GM10266 (cell line): Measurements from ENCODE around the gene KIFC3.

Experiments used
- DNase-seq: peaks from one replicate; pipeline ENCODE4 v3.0.0; 2012; ENCODE audit errors: extremely low spot score
- TF ChIP-seq, protein P1 (sequence below): IDR thresholded peaks from 2 replicates; pipeline ENCODE4 v1.5.1; 2012; ENCODE audit warnings: mild to moderate bottlenecking, low read depth; ENCODE audit not compliant: control insufficient read depth, insufficient read depth; ENCODE audit errors: missing control alignments

KIFC3 gene

DNA sequence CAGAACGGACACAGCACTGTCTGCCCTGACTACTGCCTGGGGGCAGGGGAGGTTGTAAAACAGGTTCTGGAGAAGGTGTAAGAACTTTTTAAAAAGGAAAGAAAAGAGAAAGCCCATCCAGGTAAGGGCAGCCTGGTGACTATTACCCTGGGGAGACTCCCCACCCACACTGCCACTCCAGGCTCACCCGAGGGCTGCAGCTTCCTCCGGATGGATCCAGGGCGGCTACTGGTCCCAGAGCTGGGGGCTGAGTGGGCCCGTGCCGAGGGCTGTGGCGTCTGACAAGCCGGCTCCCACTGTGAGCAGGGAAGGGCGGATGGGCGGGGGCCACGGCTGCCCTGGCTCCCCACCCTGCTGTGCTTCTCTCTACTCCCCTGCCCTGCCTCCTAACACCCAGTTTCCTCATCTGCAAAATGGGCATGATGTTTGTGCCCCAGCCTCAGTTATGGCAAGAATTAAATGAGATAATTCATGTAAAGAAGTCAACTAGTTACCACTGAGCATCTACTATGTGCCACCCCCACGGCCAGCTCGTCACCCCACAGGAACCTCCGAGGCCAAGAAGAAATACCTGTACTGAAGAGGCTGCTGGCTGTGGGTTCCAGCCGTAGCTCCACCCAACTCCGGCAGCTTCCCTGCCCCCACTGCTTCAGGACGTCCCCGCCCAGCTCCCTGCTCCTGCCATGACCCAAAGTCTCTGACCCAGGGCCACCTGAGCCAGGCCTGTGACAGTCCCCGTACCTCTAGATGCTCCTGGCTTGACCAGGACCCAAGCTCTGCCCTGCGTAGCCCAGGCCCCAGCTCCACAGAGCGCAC, 42.5 kb downstream of the KIFC3 start:
- TF ChIP-seq, protein P1, sequence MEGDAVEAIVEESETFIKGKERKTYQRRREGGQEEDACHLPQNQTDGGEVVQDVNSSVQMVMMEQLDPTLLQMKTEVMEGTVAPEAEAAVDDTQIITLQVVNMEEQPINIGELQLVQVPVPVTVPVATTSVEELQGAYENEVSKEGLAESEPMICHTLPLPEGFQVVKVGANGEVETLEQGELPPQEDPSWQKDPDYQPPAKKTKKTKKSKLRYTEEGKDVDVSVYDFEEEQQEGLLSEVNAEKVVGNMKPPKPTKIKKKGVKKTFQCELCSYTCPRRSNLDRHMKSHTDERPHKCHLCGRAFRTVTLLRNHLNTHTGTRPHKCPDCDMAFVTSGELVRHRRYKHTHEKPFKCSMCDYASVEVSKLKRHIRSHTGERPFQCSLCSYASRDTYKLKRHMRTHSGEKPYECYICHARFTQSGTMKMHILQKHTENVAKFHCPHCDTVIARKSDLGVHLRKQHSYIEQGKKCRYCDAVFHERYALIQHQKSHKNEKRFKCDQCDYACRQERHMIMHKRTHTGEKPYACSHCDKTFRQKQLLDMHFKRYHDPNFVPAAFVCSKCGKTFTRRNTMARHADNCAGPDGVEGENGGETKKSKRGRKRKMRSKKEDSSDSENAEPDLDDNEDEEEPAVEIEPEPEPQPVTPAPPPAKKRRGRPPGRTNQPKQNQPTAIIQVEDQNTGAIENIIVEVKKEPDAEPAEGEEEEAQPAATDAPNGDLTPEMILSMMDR = no peak
- no peak for DNase-seq

DNA sequence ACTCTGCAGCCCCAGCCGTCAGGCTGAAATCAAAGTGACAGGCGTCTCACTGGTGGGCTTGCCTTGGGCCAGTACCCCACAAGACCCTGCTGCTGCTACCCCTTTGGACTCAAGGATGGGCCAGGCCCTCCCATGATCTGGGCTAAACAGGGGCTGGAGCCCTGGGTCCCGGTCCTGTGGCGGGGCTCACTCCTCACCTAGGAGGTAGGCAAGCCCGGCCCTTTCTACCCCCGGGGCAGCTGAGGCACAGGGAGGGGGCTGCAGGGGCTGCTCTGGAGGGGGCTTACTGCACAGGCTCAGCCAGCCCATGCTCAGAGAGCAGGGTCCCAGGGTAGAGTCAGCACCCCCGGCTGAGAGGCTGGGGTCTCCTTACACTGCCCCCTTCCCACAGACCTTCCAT, 43.2 kb downstream of the KIFC3 start:
- no peak for DNase-seq

DNA sequence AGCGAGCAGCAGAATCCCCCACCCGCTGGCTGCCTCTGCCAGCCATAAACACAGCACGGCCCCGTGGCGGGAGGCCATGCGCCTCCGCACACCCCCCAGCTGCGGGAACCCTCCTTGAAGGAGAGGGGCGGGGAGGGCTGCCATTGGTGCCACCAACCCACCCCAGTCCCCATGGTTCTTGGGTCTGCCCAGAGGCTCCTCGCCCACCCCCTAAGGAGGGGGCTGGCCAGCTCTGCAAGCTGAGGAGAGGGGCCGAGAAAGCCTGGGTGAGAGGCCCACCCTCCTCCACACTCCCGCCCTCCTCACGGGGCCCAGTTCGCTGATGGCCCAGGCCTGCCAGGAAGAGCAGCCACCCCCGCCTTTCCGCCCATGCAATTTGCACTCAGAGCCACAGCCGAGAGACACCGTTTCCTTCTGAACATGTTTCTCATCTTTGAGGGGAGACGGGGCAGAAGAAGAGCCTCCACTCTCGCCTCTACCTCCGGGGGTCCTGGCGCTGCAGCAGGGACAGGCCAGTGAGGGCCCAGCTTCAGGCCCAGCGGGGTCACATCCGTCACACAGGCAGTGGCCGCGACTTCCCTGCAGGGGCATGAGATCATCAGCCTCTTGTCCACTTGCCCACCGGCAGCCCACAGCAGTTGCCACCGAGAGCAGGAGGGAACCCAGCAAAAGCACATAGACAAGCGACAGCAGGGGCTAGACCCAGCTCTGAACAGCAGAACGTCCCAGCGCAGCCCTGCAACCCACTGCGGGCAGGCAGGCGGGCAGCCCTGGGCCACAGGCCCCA, 43.8 kb downstream of the KIFC3 start:
- TF ChIP-seq, protein P1 = no peak
- DNase-seq = no peak

More for the DNA sequence above, 43.2 kb downstream of the KIFC3 start:
- TF ChIP-seq, protein P1 = no peak

DNA sequence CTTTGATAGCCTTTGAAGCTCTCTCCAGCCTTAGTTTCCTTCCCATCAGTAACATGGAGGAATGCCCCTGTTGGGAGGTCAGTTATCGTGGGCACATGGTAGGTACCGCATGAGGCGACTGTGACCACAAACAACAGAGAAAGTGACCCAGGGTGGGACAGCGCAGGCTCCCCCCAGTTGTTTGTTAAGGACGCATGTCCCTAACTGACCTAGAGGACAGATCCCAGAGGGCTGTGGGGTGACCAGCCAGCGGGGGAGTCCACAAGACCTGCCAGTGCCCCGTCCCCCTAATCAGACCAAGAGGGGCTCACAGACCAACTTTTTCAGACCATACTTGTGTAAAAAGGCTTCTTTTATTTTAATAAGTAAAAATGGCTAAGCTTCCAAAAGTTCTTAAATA, 44.4 kb downstream of the KIFC3 start:
- no peak for DNase-seq
- TF ChIP-seq, protein P1 = no peak

DNA sequence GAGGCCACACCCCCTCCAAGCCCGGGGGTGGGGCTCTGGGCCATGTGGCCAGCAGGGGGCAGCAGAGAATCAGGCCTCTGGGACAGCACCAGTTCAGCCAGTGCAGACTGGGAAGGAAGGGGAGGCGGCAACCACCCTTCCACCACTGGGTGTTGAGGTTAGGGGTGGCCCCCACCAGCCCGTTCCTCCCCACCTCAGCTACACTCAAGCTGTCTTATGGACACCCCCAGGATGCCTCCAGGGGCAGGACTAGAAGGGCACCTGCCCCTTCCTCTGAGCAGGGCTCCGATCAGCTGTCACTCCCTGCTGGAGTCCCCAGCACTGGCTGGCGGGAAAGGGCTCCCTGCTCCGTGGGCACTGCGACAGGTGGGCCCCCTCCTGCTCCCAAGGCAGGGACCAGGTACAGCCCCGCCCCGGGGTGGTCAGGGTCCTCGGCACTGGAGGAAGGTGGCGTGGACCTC, 44.9 kb downstream of the KIFC3 start:
- TF ChIP-seq, protein P1 = peak; percentile 94
- DNase-seq = peak; percentile 96

DNA sequence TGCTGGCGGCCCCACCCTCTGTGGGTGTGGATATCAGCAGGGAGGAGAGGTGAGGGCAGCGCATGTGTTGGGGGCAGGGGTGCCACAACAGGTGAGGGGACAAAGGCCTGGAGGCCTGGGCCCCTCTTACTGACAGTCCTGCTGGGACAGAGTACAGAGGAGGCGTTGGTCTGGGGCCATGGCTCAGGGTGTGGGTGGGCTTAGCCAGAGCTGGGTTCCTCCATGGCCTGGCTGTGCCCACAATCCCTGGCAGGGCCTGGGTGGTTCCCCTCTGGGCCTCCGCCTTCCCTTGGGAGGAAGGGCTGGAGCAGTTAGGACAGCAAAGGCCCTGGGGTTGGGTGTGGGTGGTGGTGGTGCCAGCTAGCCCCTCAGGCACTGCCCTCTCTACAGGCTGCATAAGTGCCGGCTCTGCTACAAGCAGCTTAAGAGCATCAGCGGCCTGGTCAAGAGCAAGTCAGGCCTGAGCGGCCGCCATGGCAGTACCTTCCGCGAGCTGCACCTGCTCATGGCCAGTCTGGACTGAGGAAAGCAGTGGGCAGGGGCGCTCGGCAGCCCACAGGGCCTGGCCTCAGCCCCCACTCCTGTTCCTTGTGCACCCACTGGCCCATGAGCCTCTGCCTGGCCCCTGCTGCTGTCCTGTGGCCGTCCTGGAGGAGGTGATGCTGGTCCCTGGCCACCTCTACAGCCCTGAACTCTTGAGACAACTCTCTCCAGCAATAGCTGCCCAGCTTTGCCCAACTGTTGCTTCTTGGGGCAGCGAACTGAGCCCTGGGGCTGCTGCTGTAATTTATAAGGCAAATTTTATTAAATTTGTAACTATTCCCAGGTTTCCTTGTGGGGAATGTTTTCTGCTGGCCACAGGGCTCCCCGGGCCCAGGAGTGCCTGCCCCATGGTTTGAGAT, 45.6 kb downstream of the KIFC3 start:
- DNase-seq = no peak
- TF ChIP-seq, protein P1 = no peak
